ENCODE results near the gene FANK1.
"Not testable (repeated sequence)": the region's sequence is repeated elsewhere in the genome, so short reads cannot be mapped to it uniquely, and the experiment has no call there.

DNA sequence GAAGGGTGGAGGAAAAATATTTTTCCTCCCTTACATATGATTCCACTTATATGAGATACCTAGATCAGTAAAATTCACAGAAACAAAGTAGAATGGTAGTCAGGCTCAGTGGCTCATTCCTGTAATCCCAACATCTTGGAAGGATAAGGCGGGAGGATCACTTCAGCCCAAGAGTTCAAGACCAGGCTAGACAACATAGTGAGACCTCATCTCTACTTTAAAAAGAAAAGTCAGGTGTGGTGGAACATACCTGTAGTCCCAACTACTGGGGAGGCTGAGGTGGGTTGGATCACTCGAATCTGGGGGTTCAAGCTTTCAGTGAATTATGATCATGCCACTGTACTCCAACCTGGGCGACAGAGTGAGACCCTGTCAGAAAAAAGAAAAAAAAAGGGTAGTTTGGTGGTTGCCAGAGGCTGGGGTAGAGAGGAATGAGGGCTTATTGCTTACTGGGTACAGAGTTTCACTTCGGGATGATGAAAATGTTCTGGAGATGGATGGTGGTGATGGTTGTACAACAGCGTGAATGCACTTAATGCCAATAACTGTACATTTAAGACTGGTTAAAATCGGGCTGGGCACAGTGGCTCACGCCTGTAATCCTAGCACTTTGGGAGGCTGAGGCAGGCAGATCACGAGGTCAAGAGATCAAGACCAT, 21.5 kb downstream of the FANK1 start:
- not testable (repeated sequence) for TF ChIP-seq TAF1 (IDR thresholded peaks at IDR 0.05; ENCODE audit: borderline replicate concordance, low read depth, low read length); POLR2A (IDR thresholded peaks at IDR 0.05; ENCODE audit: low read depth, low read length); POLR2AphosphoS5 (IDR thresholded peaks at IDR 0.05; ENCODE audit: low read depth, low read length)
